Measurements from ENCODE around the gene BSG. TPM values are rescaled to one million over a fixed set of nuclear protein-coding genes. Genes with fewer than 3 reads are reported as not detected.

The BSG gene
- total RNA-seq, 1 donor from 2014 or later: 464 TPM

DNA sequence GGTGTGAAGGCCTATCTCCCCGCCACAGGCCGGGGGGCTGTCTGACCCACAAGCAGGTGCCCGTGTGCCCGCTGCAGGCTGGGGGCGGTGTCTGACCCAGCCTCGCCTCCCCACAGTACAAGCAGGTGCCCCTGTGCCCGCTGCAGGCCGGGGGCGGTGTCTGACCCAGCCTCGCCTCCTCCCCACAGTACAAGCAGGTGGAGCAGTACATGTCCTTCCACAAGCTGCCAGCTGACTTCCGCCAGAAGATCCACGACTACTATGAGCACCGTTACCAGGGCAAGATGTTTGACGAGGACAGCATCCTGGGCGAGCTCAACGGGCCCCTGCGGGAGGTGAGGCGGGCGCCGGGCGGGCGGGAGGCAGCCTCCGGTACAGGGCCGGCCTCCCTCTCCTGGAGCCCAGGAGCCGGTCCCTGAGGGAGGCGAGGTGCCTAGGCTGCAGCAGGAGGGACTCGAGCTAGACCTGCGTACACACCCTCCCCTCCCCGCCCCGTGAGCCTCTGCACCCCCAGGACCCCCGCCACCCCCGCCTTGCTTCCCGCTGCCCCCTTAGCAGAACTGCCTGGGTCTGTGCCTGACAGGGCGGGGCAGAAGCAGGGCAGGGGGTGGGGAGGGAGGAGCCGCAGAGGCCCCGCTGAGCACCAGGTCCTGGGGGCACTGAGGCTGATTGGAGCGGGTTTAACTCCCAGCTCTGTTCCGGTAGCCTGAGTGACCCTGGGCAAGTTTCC lies 37.8 kb downstream of the BSG start:
- TF ChIP-seq, protein P1, sequence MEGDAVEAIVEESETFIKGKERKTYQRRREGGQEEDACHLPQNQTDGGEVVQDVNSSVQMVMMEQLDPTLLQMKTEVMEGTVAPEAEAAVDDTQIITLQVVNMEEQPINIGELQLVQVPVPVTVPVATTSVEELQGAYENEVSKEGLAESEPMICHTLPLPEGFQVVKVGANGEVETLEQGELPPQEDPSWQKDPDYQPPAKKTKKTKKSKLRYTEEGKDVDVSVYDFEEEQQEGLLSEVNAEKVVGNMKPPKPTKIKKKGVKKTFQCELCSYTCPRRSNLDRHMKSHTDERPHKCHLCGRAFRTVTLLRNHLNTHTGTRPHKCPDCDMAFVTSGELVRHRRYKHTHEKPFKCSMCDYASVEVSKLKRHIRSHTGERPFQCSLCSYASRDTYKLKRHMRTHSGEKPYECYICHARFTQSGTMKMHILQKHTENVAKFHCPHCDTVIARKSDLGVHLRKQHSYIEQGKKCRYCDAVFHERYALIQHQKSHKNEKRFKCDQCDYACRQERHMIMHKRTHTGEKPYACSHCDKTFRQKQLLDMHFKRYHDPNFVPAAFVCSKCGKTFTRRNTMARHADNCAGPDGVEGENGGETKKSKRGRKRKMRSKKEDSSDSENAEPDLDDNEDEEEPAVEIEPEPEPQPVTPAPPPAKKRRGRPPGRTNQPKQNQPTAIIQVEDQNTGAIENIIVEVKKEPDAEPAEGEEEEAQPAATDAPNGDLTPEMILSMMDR (IDR thresholded peaks at IDR 0.05; ENCODE audit: unreplicated experiment): no peak
- no peaks in the 10 kb centered on the region for H3K4me1 Mint-ChIP-seq (ENCODE audit: low read depth)
- no peaks in the 10 kb centered on the region for H3K9me3 Mint-ChIP-seq (ENCODE audit: low read depth)

DNA sequence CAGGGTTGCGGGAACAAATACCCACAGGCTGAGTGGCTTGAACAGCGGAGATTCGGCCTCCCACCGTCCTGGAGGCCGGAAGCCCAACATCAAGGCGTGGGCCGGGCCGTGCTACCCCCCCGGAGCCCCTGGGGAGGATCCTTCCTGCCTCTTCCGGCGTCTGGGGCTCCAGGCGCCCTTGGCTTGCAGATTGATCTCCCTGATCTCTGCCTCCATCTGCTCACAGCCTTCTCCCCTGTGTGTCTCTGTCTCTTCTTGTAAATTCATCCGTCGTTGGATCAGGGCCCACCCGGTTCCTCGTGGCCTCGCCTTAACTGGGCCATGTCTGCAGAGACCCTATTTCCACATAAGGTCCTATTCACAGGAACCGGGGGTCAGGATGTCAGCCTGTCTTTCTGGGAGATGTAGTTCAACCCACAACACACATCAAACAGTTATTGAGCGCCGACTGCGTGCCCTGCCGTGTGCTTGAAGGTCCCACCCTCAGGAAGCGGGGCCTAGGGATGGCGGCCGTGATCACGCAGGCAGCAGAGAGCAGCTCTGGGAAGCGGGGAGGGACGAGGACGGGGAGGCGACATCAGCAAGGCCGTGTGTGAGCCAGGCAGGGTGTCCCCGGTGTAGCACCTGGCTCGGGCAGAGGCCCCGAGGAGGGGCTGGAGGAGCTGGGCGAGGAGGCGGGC lies 38.5 kb downstream of the BSG start:
- no peak overlapping the region for H3K27ac Mint-ChIP-seq

More for the DNA sequence above, 37.8 kb downstream of the BSG start:
- Mint-ChIP-seq H3K4me3 (ENCODE audit: low read depth) (no peak overlapping the region), H3K27me3 (no peaks in the 10 kb centered on the region), H3K36me3 (ENCODE audit: insufficient read depth) (peaks cover 5% of the 10 kb centered on the region), H3K27ac (no peak overlapping the region)
- DNase-seq (ENCODE audit: low spot score, unreplicated experiment): no peak

DNA sequence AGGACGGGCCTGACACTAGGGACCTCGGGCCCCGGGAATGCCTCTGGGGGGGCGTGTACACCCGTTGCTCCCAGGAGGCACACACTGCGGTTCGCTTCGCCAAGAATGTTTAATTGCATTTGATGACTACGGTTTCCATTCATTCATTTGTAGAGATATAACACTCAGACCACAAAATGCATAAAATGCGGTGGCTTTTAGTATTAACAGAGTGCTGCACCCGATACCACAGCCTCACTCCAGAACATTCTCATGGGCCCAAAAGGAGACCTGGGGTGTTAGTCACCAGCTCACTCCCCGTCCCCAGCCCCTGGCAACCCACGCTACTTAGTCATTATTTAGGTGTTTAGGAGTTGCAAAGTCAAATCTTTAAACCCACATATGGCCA lies 39.1 kb downstream of the BSG start:
- no peaks in the 10 kb centered on the region for H3K4me1 Mint-ChIP-seq (ENCODE audit: low read depth)
- DNase-seq (ENCODE audit: low spot score, unreplicated experiment): no peak
- TF ChIP-seq, protein P1 (IDR thresholded peaks at IDR 0.05; ENCODE audit: unreplicated experiment): no peak
- H3K27ac Mint-ChIP-seq: no peak overlapping the region
- no peak overlapping the region for H3K4me3 Mint-ChIP-seq (ENCODE audit: low read depth)
- H3K9me3 Mint-ChIP-seq (ENCODE audit: low read depth): no peaks in the 10 kb centered on the region
- H3K27me3 Mint-ChIP-seq: no peaks in the 10 kb centered on the region
- peaks cover 9% of the 10 kb centered on the region for H3K36me3 Mint-ChIP-seq (ENCODE audit: insufficient read depth)

More for the DNA sequence above, 38.5 kb downstream of the BSG start:
- H3K9me3 Mint-ChIP-seq (ENCODE audit: low read depth): no peaks in the 10 kb centered on the region
- TF ChIP-seq, protein P1 (IDR thresholded peaks at IDR 0.05; ENCODE audit: unreplicated experiment): no peak
- peaks cover 9% of the 10 kb centered on the region for H3K36me3 Mint-ChIP-seq (ENCODE audit: insufficient read depth)
- no peak for DNase-seq (ENCODE audit: low spot score, unreplicated experiment)
- H3K4me3 Mint-ChIP-seq (ENCODE audit: low read depth): no peak overlapping the region
- no peaks in the 10 kb centered on the region for H3K27me3 Mint-ChIP-seq
- H3K4me1 Mint-ChIP-seq (ENCODE audit: low read depth): no peaks in the 10 kb centered on the region

DNA sequence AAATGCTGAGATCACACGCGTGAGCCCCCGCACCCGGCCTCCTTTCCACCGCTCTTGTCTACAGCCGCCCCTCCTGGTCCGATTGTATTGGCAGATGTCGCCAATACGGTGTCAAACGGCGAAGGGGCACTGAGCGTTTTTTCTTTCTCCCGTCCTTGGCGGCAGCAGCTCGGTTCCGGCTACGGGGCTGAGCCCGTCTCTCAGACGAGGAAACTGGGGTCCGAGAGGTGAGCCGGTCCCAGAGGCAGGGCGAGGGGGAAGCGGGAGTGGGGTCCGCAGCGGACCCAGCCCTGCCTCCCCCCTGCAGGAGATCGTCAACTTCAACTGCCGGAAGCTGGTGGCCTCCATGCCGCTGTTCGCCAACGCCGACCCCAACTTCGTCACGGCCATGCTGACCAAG lies 40.5 kb downstream of the BSG start:
- no peak overlapping the region for H3K4me3 Mint-ChIP-seq (ENCODE audit: low read depth)
- no peaks in the 10 kb centered on the region for H3K4me1 Mint-ChIP-seq (ENCODE audit: low read depth)
- H3K36me3 Mint-ChIP-seq (ENCODE audit: insufficient read depth): peaks cover 12% of the 10 kb centered on the region
- TF ChIP-seq, protein P1 (IDR thresholded peaks at IDR 0.05; ENCODE audit: unreplicated experiment): no peak
- DNase-seq (ENCODE audit: low spot score, unreplicated experiment): no peak
- no peaks in the 10 kb centered on the region for H3K27me3 Mint-ChIP-seq
- no peaks in the 10 kb centered on the region for H3K9me3 Mint-ChIP-seq (ENCODE audit: low read depth)
- H3K27ac Mint-ChIP-seq: no peak overlapping the region

DNA sequence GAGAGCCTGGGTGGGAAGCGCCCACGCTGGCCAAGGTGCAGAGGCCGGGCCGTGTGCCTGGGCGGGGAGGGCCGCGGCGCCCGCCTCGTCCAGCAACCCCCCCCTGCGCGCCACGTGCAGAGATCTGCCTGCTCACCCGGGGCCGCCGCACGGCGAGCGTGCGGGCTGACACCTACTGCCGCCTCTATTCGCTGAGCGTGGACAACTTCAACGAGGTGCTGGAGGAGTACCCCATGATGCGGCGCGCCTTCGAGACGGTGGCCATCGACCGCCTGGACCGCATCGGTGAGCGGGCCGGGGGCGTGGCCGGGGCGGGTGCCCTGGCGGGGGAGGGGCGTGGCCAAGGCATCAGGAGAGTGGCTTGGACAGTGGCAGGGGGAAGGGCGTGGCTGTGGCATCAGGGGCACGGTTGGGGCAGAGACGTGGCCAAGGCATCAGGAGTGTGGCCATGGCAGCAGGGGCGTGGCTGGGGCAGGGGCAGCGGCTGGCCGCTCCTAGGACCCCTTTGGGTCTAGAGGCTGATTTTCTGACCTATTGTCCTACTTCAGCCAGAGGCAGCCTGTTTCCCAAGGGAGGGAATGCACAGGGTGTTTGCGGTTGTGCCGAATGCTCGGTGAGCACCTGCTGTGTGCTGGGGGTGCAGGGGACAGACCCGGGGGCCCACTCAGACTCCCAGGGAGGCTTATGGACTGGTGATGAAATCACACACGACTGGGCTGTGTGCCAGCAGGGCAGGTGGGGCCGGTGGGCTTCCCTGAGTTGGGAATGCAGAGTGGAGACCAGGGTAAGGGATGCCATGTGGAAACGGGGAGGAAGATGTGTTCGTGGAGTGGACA lies 41.6 kb downstream of the BSG start:
- H3K4me1 Mint-ChIP-seq (ENCODE audit: low read depth): no peaks in the 10 kb centered on the region
- H3K27ac Mint-ChIP-seq: no peak overlapping the region
- TF ChIP-seq, protein P1 (IDR thresholded peaks at IDR 0.05; ENCODE audit: unreplicated experiment): no peak
- no peaks in the 10 kb centered on the region for H3K9me3 Mint-ChIP-seq (ENCODE audit: low read depth)
- H3K27me3 Mint-ChIP-seq: no peaks in the 10 kb centered on the region
- H3K4me3 Mint-ChIP-seq (ENCODE audit: low read depth): no peak overlapping the region
- peaks cover 14% of the 10 kb centered on the region for H3K36me3 Mint-ChIP-seq (ENCODE audit: insufficient read depth)
- DNase-seq (ENCODE audit: low spot score, unreplicated experiment): no peak

Data from progenitor cell of endocrine pancreas (in vitro differentiated cells).